NCI-H1417 treated with DMSO at 0.1 percent for 48 hours (cell line): ENCODE measurements around the gene LHFPL4.
"Not testable (repeated sequence)": the region's sequence is repeated elsewhere in the genome, so short reads cannot be mapped to it uniquely, and the experiment has no call there.

ENCODE experiments used
- DNase-seq: peaks from one replicate; lab custom pipeline; 2025; lab: John Stamatoyannopoulos, UW

The LHFPL4 gene

DNA sequence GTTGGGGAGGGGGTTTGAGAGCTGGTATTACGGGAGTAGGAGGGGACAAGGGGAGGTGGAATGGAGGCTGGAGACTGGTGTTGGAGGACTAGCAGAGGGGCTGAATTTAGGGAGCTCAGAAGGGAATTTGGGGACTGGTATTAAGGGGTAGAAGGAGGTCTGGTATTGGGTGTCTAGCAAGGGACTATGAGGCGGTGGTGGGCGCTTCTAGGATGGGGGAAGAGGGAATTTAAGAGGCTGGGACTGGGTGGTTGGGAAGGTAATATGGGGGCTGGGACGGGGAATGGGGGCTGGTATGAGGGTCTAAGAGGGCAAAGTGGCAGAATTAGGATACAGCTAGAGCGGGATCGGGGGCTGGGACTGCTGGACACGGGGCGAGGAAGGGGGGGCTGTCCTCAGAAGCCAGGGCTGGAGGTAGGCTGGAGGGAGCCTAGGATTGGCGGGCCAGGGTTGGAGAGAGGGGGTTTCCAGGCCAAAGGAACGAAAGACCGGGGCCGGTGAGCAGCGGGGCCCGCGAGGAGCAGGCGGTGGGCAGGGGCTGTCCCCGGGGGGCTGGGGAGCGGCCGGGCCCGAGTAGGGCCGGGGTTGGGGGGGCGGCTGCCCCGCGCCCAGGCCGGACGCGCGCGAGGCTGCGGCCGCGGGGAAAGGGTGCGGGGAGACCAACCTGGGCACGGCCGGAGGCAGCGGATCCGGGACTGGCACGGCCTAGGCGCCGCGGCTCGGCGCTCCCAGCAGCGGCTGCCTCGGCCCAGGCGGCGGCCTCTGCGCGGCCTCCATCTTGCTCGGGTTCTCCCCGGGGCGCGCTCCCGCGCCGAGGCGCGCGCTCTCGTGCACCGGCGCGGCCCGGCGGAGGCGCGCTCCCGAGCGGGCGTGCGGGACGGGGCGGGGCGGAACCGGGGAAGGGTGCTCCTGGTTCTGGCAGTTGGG is at the start of gene LHFPL4:
LHFPL4 (minus strand) TSS at position 802 of the 927 bp plus-strand sequence. CDS start 1,143 bp downstream, outside the sequence.
- no peak for DNase-seq

GRCh38 chr3:9602620-9603019 is 49.0 kb upstream of the LHFPL4 start:
- DNase-seq: no peak

DNA sequence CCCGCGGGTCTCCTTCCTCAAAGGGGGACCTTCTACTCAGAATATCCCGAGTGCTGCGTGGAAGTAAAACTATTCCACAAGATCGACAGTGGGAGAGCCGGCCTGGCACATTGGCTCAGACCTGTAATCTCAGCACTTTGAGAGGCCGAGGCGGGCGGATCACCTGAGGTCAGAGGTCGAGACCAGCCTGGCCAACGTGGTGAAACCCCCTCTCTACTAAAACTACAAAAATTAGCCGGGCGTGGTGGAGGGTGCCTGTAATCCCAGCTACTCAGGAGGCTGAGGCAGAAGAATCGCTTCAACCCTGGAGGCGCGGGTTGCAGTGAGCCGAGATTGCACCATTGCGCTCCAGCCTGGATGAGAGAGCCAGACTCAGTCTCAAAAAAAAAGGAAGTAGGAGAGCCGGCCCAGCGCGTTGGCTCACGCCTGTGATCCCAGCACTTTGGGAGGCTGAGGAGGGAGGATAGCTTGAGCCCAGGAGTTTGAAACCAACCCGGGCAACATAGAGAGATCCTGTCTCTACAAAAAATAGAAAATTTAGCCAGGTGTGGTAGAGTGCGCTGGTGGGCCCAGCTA is 47.5 kb upstream of the LHFPL4 start:
- DNase-seq: not testable (repeated sequence)

- no peak for DNase-seq
Measured at GRCh38 chr3:9600597-9600996, 47.0 kb upstream of the LHFPL4 start.

DNA sequence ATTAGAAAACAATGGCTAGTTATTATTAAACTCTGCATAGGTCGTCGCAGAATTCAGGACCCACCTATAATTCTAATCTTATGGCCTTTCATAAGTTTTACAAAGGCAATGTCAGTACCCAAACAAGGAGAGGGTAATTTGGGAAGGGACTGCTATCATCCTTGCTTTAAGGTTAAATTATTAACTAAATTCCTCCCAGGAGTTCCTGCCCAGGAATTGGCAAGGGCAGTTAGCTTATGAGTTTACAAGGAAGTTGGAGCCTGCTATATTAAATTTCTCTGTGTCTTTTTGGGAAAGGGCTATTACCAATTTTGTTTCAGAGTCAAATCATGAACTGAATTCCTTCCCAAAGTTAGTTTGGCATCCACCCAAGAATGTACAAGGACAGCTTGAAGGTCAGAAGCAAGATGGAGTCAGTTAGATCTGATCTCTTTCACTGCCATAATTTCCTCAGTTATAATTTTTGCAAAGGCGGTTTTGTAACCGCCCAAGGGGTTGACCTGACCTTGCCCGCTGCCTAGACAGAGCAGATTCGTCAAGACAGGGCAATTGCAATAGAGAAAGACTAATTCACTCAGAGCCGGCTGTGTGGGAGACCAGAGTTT is 45.3 kb upstream of the LHFPL4 start:
- no peak for DNase-seq

GRCh38 chr3:9595877-9596276 is 42.3 kb upstream of the LHFPL4 start:
- DNase-seq: no peak

DNA sequence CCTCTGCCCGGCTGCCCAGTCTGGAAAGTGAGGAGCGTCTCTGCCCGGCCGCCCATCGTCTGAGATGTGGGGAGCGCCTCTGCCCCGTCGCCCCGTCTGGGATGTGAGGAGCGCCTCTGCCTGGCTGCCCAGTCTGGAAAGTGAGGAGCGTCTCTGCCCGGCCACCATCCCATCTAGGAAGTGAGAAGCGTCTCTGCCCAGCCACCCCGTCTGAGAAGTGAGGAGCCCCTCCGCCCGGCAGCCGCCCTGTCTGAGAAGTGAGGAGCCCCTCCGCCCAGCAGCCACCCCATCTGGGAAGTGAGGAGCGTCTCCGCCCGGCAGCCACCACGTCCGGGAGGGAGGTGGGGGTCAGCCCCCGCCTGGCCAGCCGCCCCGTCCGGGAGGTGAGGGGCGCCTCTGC is 38.2 kb upstream of the LHFPL4 start:
- not testable (repeated sequence) for DNase-seq

GRCh38 chr3:9590282-9590791 is 36.7 kb upstream of the LHFPL4 start:
- no peak for DNase-seq

DNA sequence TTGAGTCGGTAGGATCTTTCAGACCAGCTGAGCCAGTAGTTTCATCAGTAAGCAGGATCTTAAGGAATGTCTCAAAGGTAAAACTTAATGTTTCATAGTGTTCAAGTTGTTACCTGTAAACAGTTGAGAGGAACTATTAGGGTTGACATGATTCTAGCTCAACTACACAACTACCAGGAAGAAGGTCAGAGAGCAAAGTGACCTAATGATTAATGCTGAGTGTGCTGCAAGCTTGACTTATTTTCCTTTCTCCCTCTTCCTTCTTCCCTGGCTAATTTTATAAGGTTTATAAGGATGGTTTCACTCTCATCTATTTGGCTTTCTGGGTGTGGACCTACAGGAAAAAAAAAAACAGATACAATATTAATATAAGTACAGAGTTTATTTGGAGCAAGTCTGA is 30.2 kb upstream of the LHFPL4 start:
- no peak for DNase-seq

GRCh38 chr3:9583371-9583770 is 29.7 kb upstream of the LHFPL4 start:
- no peak for DNase-seq

DNA sequence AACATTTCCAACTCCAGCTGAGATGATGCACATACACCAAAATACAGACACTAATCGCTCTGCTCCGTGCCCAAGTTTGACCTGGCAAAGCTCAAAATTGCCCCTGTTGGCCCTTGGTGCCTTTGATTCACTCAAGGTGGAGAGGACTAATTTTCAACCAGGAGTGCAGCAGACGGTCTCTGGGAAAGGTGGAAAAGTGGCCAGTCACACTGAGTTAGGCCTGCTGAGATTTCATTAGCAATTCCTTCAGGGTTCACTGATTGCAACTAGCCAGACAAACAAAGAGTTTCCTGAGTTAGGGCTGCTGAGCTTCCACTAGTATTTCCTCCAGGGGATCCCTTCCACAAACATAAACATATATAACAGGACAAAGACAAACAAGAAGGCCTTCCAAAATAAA is 28.7 kb upstream of the LHFPL4 start:
- DNase-seq: no peak

GRCh38 chr3:9581742-9582141 is 28.1 kb upstream of the LHFPL4 start:
- no peak for DNase-seq

DNA sequence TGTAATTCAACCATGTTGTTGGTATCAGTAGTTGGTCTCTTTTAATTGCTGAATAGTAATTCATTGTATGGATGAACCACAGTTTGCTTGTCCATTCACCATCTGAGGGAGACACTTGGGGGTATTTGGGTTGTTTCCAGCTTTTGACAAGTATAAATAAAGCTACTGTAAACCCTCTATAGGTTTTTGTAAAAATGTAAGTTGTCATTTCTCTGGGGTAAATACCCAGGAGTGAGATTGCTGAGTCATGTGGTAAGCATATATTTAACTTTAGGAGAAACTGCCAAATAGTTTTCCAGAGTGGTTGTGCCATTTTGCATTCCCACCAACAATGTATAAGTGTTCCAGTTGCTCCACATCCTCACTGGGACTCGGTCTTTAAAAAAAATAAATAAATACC is 15.4 kb upstream of the LHFPL4 start:
- DNase-seq: no peak

- DNase-seq: no peak
Measured at GRCh38 chr3:9565316-9565715, 11.7 kb upstream of the LHFPL4 start.

DNA sequence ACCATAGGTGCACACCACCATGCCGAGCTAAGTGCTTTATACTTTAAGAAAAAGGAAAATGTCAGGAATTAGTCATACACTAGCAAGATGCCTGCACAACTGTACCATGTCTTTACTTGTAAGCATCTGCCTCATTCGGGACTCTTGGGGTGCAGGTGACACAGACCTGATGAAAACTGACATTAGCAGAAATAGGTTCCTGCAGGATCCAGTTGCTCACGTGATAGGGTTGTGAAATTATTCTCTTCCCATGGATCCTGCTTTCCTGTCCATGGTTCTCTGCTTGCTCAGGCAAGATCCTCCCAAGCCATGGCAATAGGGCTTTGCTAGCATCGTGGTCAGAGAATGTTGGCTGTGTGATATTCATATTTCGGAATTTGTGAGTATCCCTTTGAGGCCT is 10.2 kb upstream of the LHFPL4 start:
- no peak for DNase-seq

DNA sequence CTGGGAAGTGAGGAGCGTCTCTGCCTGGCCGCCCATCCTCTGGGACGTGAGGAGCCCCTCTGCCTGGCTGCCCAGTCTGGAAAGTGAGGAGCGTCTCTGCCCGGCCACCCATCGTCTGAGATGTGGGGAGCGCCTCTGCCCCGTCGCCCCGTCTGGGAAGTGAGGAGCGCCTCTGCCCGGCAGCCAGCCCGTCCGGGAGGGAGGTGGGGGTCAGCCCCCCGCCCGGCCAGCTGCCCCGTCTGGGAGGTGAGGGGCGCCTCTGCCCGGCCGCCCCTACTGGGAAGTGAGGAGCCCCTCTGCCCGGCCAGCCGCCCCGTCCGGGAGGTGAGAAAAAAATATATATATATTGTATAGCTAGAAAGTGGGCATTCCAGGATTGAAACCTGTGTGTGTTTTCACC is 6.4 kb upstream of the LHFPL4 start:
- not testable (repeated sequence) for DNase-seq

- DNase-seq: no peak
Measured at GRCh38 chr3:9553948-9554513, 409 bp upstream of the LHFPL4 start.

DNA sequence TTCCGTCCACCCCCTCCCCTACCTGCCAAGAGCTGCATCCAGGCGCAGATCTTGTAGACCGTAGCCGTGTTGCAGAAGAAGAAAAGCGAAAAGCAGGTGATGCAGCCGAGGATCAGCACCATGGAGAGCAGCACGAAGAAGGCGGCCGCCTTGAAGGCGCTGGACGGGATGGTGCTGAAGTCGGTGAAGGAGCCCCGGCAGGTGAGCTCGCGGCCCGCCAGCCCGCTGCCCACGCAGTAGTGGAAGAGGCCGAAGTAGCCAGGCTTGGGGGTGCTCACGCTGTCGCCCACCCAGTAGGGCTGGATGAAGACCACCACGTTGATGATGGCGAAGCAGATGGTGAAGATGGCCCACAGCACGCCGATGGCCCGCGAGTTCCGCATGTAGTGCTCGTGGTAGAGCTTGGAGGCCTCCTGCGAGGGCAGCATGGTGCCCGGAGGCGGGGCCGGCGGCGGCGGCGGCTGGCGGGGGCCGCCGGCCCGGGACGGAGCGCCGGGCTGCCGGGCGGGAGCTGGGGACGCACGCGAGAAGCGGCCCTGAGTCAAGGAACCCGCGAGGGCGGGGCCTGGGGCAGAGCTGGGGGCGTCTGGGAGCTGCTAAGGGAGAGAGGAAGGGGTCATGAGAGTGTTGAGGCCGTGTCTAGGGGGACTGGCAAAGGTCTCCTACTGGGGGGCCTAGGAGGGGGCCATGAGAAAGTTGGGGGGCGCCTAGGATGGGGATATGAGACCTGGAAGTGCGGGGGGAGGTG is 1.2 kb downstream of the LHFPL4 start:
- DNase-seq: no peak

DNA sequence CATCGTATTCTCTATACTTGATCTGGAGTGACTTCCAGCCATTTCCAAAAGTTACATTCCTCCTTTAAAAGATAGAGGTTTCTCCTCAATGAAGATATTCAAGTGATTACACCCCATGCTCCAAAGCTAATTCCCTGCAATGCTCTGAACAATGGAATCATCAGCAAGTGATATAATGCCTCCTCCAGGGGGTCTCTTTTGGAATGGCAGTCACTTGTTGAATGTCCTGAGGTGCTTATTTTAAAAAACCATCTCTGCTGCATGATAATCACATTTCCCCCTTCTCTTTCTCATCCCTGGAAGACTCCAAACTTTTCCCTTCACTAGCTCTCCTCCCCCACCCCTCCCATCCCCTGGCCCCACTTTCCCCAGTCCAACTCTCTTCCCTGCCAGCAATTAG is 2.6 kb downstream of the LHFPL4 start:
- no peak for DNase-seq

- DNase-seq: no peak
Measured at GRCh38 chr3:9549600-9549999, 4.0 kb downstream of the LHFPL4 start.

GRCh38 chr3:9548991-9549390 is 4.6 kb downstream of the LHFPL4 start:
- no peak for DNase-seq

DNA sequence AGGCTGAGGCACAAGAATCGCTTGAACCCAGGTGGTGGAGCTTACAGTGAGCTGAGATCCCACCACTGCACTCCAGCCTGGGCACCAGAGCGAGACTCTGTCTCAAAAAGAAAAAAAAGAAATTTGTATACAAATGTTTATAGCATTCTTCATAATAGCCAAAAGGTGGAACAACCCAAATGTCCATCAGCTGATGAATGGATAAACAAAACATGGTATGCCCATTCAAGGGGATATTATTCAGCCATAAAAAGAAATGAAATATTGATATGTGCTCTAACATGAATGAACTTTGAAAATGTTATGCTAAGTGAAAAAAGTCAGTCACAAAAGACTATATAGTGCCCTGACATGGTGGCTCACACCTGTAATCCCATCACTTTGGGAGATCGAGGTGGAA is 11.4 kb downstream of the LHFPL4 start:
- DNase-seq: no peak
